K562 (cell line): ENCODE data around the gene CUTC. TPM values are rescaled to one million over a fixed set of nuclear protein-coding genes. Genes with fewer than 3 reads are reported as not detected.

Experiments used
- ATAC-seq: fragments of 200-7000 bp; cut with Tn5 transposase; 3 replicates; pipeline ENCODE4 v1.9.1; 2020; ENCODE audit warnings: moderate library complexity
- BruUV-seq: library from RNA; stranded (reverse); fragments of 400-500 nt; replicated peaks from 2 replicates; lab custom pipeline; 2021; lab: Mats Ljungman, UMichigan
- CTCF ChIA-PET: fragments of 300-600 bp; formaldehyde crosslinking; extraction: SDS; loops from one replicate; lab custom pipeline; 2021; ENCODE audit warnings: low intra/inter-chr PET ratio; lab: Yijun Ruan, JAX
- POLR2A ChIA-PET: fragments of 300-600, 350-650 bp; sonication (Branson Sonifier 250); formaldehyde crosslinking; extraction: SDS; loops from one replicate; lab custom pipeline; 2021; ENCODE audit warnings: antibody characterized with exemption, inconsistent platforms; lab: Yijun Ruan, JAX
- DNase-seq, 4 experiments: peaks; one replicate each; pipeline versions ENCODE4 v3.0.0 to v3.0.0-alpha.2; 2011 to 2018; ENCODE audit warnings: low spot score in 3 of 4, mixed read lengths in 3 of 4; ENCODE audit errors: extremely low read depth in 1 of 4
- FAIRE-seq: peaks from 2 replicates; lab custom pipeline; 2011; peaks lifted over from hg19 to GRCh38; lab: Jason Lieb, UNC
- H2AFZ ChIP-seq: 2 replicates; pipeline ENCODE4 v1.6.0; 2011; ENCODE audit warnings: low read depth, low read length, control low read depth, inconsistent platforms
- H3K27ac ChIP-seq: fragments of 200-600 bp; 3 replicates; pipeline ENCODE4 v1.8.0; 2011; ENCODE audit warnings: low read depth, mild to moderate bottlenecking, control low read depth, inconsistent platforms, low read length, moderate library complexity, mixed read lengths; ENCODE audit errors: extremely low read depth
- H3K27me3 ChIP-seq, 2 experiments: fragments of 300-600 bp in 1 of 2; 2 replicates in 1 of 2; 3 replicates in 1 of 2; pipeline versions ENCODE4 v1.6.0 to v1.8.0; 2011; ENCODE audit warnings: inconsistent platforms in 2 of 2, low read length in 2 of 2, mild to moderate bottlenecking in 1 of 2, mixed read lengths in 1 of 2, moderate library complexity in 1 of 2; ENCODE audit not compliant: control insufficient read depth in 2 of 2, insufficient read depth in 2 of 2
- H3K36me3 ChIP-seq: fragments of 300-600 bp; 3 replicates; pipeline ENCODE4 v1.8.0; 2011; ENCODE audit warnings: mild to moderate bottlenecking, low read length, inconsistent platforms; ENCODE audit not compliant: control insufficient read depth, insufficient read depth
- H3K4me1 ChIP-seq, 2 experiments: fragments of 200-600 bp in 1 of 2; replicated peaks in 1 of 2; 2 replicates in 1 of 2; 3 replicates in 1 of 2; pipeline versions ENCODE4 v1.5.1 to v1.8.0; 2011; ENCODE audit warnings: inconsistent platforms in 2 of 2, low read length in 2 of 2, mild to moderate bottlenecking in 1 of 2, mixed read lengths in 1 of 2, moderate library complexity in 1 of 2; ENCODE audit not compliant: control insufficient read depth in 2 of 2, insufficient read depth in 2 of 2
- H3K4me2 ChIP-seq: 2 replicates; pipeline ENCODE4 v1.6.1; 2011; ENCODE audit warnings: low read length, control low read depth, inconsistent platforms, mixed read lengths; ENCODE audit not compliant: insufficient read depth
- H3K4me3 ChIP-seq: fragments of 200-600 bp; sonication (generic), shearing (Covaris generic); 2 replicates; pipeline ENCODE4 v1.5.1; 2016; ENCODE audit warnings: control low read depth, inconsistent platforms
- H3K79me2 ChIP-seq: fragments of 200-600 bp; 3 replicates; pipeline ENCODE4 v1.8.0; 2011; ENCODE audit warnings: low read length, inconsistent platforms; ENCODE audit not compliant: control insufficient read depth, insufficient read depth
- H3K9ac ChIP-seq, 2 experiments: 2 replicates each; pipeline versions ENCODE4 v1.6.0 to v1.6.1; 2011; ENCODE audit warnings: low read depth in 2 of 2, low read length in 2 of 2, control low read depth in 1 of 2, inconsistent platforms in 1 of 2, mild to moderate bottlenecking in 1 of 2, mixed read lengths in 1 of 2; ENCODE audit not compliant: insufficient read depth in 1 of 2
- H3K9me1 ChIP-seq: one replicate; pipeline ENCODE4 v1.6.0; 2011; ENCODE audit warnings: inconsistent platforms, mild to moderate bottlenecking, low read length, moderate library complexity; ENCODE audit not compliant: control insufficient read depth, insufficient read depth
- H3K9me3 ChIP-seq: replicated peaks from 2 replicates; pipeline ENCODE4 v1.5.1; 2011; ENCODE audit warnings: low read depth, low read length, inconsistent platforms; ENCODE audit not compliant: control insufficient read depth, insufficient read depth
- H4K20me1 ChIP-seq: replicated peaks from 2 replicates; pipeline ENCODE4 v1.6.1; 2011; ENCODE audit warnings: low read length, inconsistent platforms, mixed read lengths; ENCODE audit not compliant: control insufficient read depth, insufficient read depth
- CCNT2 ChIP-seq: IDR thresholded peaks from 2 replicates; pipeline ENCODE4 v1.6.1; 2011; ENCODE audit warnings: borderline replicate concordance, low read depth, mild to moderate bottlenecking, moderate library complexity, mixed read lengths, low read length; ENCODE audit not compliant: insufficient read length; ENCODE audit errors: extremely low read depth
- FOXK1 ChIP-seq: sonication (generic); formaldehyde crosslinking; IDR thresholded peaks from 2 replicates; pipeline ENCODE4 v1.8.0; 2022; ENCODE audit warnings: missing genetic modification reagents, mild to moderate bottlenecking, borderline replicate concordance
- HDAC1 ChIP-seq, 2 experiments: fragments of 450-650 bp; IDR thresholded peaks; 2 replicates each; pipeline ENCODE4 v1.6.1; 2016 to 2017; ENCODE audit warnings: inconsistent platforms in 1 of 2, mild to moderate bottlenecking in 1 of 2, moderate library complexity in 1 of 2
- NCOA2 ChIP-seq, 2 experiments: fragments of 450-650 bp; IDR thresholded peaks; 2 replicates each; pipeline ENCODE4 v1.6.1; 2018; ENCODE audit warnings: mild to moderate bottlenecking in 2 of 2, moderate library complexity in 1 of 2; ENCODE audit not compliant: partially characterized antibody in 2 of 2
- POLR2A ChIP-seq: fragments of 450-650 bp; conservative IDR thresholded peaks from 2 replicates; pipeline ENCODE4 v1.6.1; 2016
- PYGO2 ChIP-seq: fragments of 450-650 bp; IDR thresholded peaks from 2 replicates; pipeline ENCODE4 v1.6.1; 2016; ENCODE audit warnings: mild to moderate bottlenecking, missing genetic modification characterization, moderate library complexity, missing compliant biosample characterization
- SNAPC5 ChIP-seq: fragments of 250-450 bp; sonication (Bioruptor Pico); IDR thresholded peaks from 2 replicates; pipeline ENCODE4 v1.8.0; 2021; ENCODE audit warnings: moderate library complexity, mild to moderate bottlenecking, inconsistent platforms
- TSC22D4 ChIP-seq: fragments of 450-650 bp; IDR thresholded peaks from 2 replicates; pipeline ENCODE4 v1.6.1; 2016; ENCODE audit warnings: missing genetic modification characterization, missing biosample characterization, control low read depth
- USF2 ChIP-seq: sonication (generic); formaldehyde crosslinking; IDR thresholded peaks from 2 replicates; pipeline ENCODE4 v1.5.0; 2020; ENCODE audit warnings: missing genetic modification reagents
- ZBTB11 ChIP-seq, 3 experiments: fragments of 200-800 bp in 1 of 3; fragments of 250-450 bp in 1 of 3; fragments of 450-650 bp in 1 of 3; sonication (Bioruptor Pico) in 1 of 3; sonication (Bioruptor generic) in 1 of 3; formaldehyde crosslinking in 1 of 3; IDR thresholded peaks; 2 replicates each; pipeline versions ENCODE4 v1.6.1 to v1.8.0; 2016 to 2022; ENCODE audit warnings: mild to moderate bottlenecking in 2 of 3, missing genetic modification characterization in 2 of 3, missing compliant biosample characterization in 1 of 3, moderate library complexity in 1 of 3
- ZBTB49 ChIP-seq: sonication (generic); formaldehyde crosslinking; IDR thresholded peaks from 2 replicates; pipeline ENCODE4 v1.8.0; 2022; ENCODE audit warnings: missing genetic modification reagents, mild to moderate bottlenecking, borderline replicate concordance
- ZKSCAN1 ChIP-seq: fragments of 150-350 bp; IDR thresholded peaks from 2 replicates; pipeline ENCODE4 v1.6.1; 2016; ENCODE audit warnings: low read depth, low read length
- WGBS: fragments of 100-300 bp; shearing (Covaris generic); methylation state at CpG from one replicate; pipeline ENCODE4 v1.1.6; 2016; ENCODE audit warnings: low coverage, mixed read lengths; ENCODE audit not compliant: insufficient coverage; ENCODE audit errors: missing lambda C conversion rate; 5-methylcytosine and 5-hydroxymethylcytosine counted together
- in situ Hi-C: fragments of 300-500 bp; cut with MboI; formaldehyde crosslinking; loops from 4 replicates; pipeline ENCODE4 v1.15.0; 2018; ENCODE audit warnings: inconsistent platforms, mixed read lengths
- intact Hi-C: fragments of 100-400 bp; cut with micrococcal nuclease; formaldehyde crosslinking; loops from 2 replicates; pipeline ENCODE4 v1.14.2; 2022
- polyA plus RNA-seq, 8 experiments: library from polyadenylated mRNA; depleted of rRNA in 4 of 8; stranded (reverse) in 5 of 8; unstranded in 3 of 8; fragments of >200 nt; fragmentation: Nextera tagmentation in 2 of 8; fragmentation: Illumina TruSeq in 1 of 8; extraction: Ambion mirVana in 2 of 8; extraction: Trizol in 1 of 8; gene quantifications; 2 replicates each; pipeline versions ENCODE4 v1.2.1 to v1.2.3, GENCODE V29; 2011 to 2014; ENCODE audit warnings: inconsistent platforms in 1 of 8, missing spikeins in 1 of 8
- total RNA-seq, 7 experiments: library from RNA; depleted of rRNA in 6 of 7; stranded (reverse); fragments of >200 nt in 6 of 7; fragmentation: Illumina TruSeq in 2 of 7; extraction: Trizol in 2 of 7; gene quantifications; 2 replicates each; pipeline versions ENCODE4 v1.2.1 to v1.2.3, GENCODE V29; 2011 to 2021; ENCODE audit warnings: low replicate concordance in 1 of 7

CUTC gene
- total and polyA plus RNA-seq, 9 of the 15 experiments (the other 6 are each of a cell fraction or from before 2014, with no cell fraction given), result 18.6 to 69.3 (median 32.3) TPM

GRCh38 chr10:99742701-99743100 is 10.7 kb downstream of the CUTC start (continued):
- TF ChIP-seq CCNT2, result no peak
- TF ChIP-seq HDAC1 (IDR thresholded peaks at IDR 0.05), result no peak
- TF ChIP-seq NCOA2 (IDR thresholded peaks at IDR 0.05; ENCODE audit: partially characterized antibody in 2 of 2), result no peak
- no peak for TF ChIP-seq ZKSCAN1
- no peak for TF ChIP-seq SNAPC5 (CRISPR knock-in tag)
- no peak for TF ChIP-seq ZBTB11 (CRISPR knock-in tag; IDR thresholded peaks at IDR 0.05)

GRCh38 chr10:99743841-99744240 is 11.8 kb downstream of the CUTC start:
- in situ Hi-C loops, result no loop called here
- no peak for TF ChIP-seq TSC22D4 (tag)
- no peak for TF ChIP-seq POLR2A
- no peak for TF ChIP-seq PYGO2 (tag)
- TF ChIP-seq FOXK1 (CRISPR knock-in tag), result no peak
- TF ChIP-seq USF2 (CRISPR knock-in tag), result no peak
- no peak for TF ChIP-seq ZBTB49 (CRISPR knock-in tag)

More at GRCh38 chr10:99743841-99744240, 11.8 kb downstream of the CUTC start:
- DNase-seq (no peak), ATAC-seq (no peak), FAIRE-seq (no peak)
- no TSS peak for BruUV-seq
- 82% methylated on average over 3 of the region's 3 CpGs for WGBS
- intact Hi-C loops, result no loop called here
- Histone ChIP-seq H4K20me1 (no peaks in the 10 kb centered on the region), H3K9me3 (no peaks in the 10 kb centered on the region; the same call in 1 of the 2 replicates), H3K36me3 (peaks cover 78% of the 10 kb centered on the region), H3K27ac (no peak overlapping the region), H3K79me2 (no peaks in the 10 kb centered on the region), H3K9me1 (no peaks in the 10 kb centered on the region), H3K4me3 (no peak overlapping the region), H3K9ac (no peak overlapping the region), H3K27me3 (no peaks in the 10 kb centered on the region), H3K4me1 (no peaks in the 10 kb centered on the region), H3K4me2 (no peak overlapping the region), H2AFZ (no peak overlapping the region)
- POLR2A ChIA-PET, result interaction anchor here (1.1 kb wide), 1 partner anchor 10 kb away, joined by 3 read pairs; no protein-coding TSS in a partner anchor
- CTCF ChIA-PET, result no interaction called here
